Mesodermal cell (in vitro differentiated cells): ENCODE results near the gene LAMC1. TPM values are rescaled to one million over a fixed set of nuclear protein-coding genes. Genes with fewer than 3 reads are reported as not detected.

ENCODE experiments used
- H3K27ac ChIP-seq: 2 replicates; pipeline ENCODE4 v1.7.0; 2013; ENCODE audit warnings: mild to moderate bottlenecking, low read depth, low read length, moderate library complexity; ENCODE audit not compliant: severe bottlenecking
- H3K36me3 ChIP-seq: 2 replicates; pipeline ENCODE4 v1.7.1; 2013; ENCODE audit warnings: mild to moderate bottlenecking, low read length, moderate library complexity; ENCODE audit not compliant: control insufficient read depth, insufficient read depth
- H3K4me1 ChIP-seq: one replicate; pipeline ENCODE4 v1.7.1; 2013; ENCODE audit warnings: mild to moderate bottlenecking, low read length; ENCODE audit not compliant: insufficient read depth, control insufficient read depth, poor library complexity, severe bottlenecking
- H3K4me3 ChIP-seq: 2 replicates; pipeline ENCODE4 v1.7.0; 2013; ENCODE audit warnings: low read length, control low read depth, mild to moderate bottlenecking; ENCODE audit not compliant: insufficient read depth, poor library complexity, severe bottlenecking; ENCODE audit errors: extremely low read depth
- H3K9me3 ChIP-seq: 2 replicates; pipeline ENCODE4 v1.7.1; 2013; ENCODE audit warnings: mild to moderate bottlenecking, low read length, moderate library complexity; ENCODE audit not compliant: control insufficient read depth
- WGBS, 2 experiments: methylation state at CpG; one replicate each; pipeline ENCODE4 v1.1.5; 2013; ENCODE audit warnings: missing lambda C conversion rate in 2 of 2; ENCODE audit not compliant: insufficient coverage in 2 of 2; 5-methylcytosine and 5-hydroxymethylcytosine counted together
- polyA plus RNA-seq, 2 experiments: library from polyadenylated mRNA; stranded (reverse); fragments of 50-300 nt; gene quantifications; one replicate each; pipeline ENCODE4 v1.2.3, GENCODE V29; 2013

LAMC1 gene
- 179 TPM for polyA plus RNA-seq (2013, experiment 1 of 2)
- 184 TPM for polyA plus RNA-seq (2013, experiment 2 of 2)

DNA sequence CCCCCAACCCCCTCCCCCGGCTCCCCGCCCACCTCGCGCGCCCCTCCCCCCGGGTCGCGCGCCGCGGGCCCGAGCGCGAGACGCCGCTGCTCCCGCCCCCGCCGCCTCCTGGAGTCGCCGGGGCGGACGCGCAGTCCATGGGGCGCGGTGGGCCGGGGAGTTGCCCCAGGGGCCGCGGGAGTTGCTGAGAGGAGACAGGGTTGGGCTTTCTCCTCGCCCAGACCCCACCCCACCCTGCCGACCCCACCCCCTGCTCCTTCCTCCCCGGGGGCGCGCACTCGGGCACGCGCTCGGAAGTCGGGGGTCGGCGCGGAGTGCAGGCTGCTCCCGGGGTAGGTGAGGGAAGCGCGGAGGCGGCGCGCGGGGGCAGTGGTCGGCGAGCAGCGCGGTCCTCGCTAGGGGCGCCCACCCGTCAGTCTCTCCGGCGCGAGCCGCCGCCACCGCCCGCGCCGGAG is at the start of gene LAMC1:
TSS of gene LAMC1 (plus strand) at position 275 of the 455 bp plus-strand sequence. CDS start 297 bp downstream, outside the sequence.
- Histone ChIP-seq H3K4me1 (peaks cover 22% of the 10 kb centered on the region), H3K4me3 (peak within 1 kb of the TSS; percentile 87), H3K36me3 (no peaks in the 10 kb centered on the region), H3K9me3 (no peaks in the 10 kb centered on the region), H3K27ac (peak within 1 kb of the TSS; percentile 99)
- 0 to 1% methylated on average over 4 to 28 of the region's 65 CpGs for WGBS, 2 experiments

DNA sequence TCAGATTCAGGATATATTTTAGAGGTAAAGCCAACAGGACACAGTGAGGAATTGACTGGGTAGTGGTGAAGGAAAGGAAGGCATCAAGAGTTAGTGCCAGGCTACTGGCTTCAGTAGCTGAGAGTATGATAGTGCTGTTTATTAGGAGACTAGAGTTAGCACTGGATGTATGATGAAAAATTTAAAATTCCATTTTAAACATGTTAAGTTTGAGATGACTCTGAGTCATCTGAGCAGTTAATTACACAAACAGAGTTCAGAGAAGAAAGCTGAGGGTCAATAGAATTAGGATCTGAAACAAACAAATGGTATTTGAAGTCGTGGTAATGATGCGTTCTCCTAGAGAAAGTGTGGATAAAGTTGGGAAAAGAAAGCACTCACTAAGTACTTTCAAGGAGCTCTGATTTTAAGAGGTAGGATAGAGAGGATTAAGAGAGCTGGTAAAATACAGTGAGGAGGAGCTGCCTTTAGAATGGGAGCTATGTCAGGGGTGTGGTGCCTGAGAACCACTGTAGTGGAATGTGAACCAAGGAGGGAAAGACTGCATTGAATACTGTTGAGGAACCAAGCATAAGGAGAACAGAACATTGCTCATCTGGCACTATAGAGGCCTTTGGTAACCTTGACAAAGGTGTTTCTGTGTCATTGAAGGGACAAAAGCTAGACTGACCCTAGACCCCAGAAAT is 48.6 kb upstream of the LAMC1 start:
- Histone ChIP-seq H3K4me1 (no peaks in the 10 kb centered on the region), H3K27ac (no peak overlapping the region), H3K36me3 (no peaks in the 10 kb centered on the region), H3K4me3 (no peak overlapping the region), H3K9me3 (no peaks in the 10 kb centered on the region)
- whole genome bisulfite sequencing, 2 experiments: 91 to 92% methylated on average over 2 of the region's 2 CpGs

DNA sequence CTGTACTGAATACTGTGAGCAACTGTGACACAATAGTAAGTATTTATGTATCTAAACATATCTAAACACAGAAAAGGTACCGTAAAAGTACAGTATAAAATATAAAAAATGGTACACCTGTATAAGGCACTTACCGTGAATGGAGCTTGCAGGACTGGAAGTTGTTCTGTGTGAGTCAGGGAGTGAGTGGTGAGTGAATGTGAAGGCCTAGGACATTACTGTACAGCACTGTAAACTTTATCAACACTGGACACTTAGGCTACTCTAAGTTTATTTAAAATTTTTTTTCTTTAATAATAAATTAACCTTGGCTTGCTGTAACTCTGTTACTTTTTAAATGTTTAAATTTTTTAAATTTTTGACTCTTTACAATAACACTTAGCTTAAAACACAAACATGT is 45.7 kb upstream of the LAMC1 start:
- Histone ChIP-seq H3K36me3 (no peaks in the 10 kb centered on the region), H3K4me1 (no peaks in the 10 kb centered on the region), H3K4me3 (no peak overlapping the region), H3K9me3 (no peaks in the 10 kb centered on the region), H3K27ac (no peak overlapping the region)
- no CpG with 5 or more reads among the region's 2 CpGs for WGBS, 2 experiments

DNA sequence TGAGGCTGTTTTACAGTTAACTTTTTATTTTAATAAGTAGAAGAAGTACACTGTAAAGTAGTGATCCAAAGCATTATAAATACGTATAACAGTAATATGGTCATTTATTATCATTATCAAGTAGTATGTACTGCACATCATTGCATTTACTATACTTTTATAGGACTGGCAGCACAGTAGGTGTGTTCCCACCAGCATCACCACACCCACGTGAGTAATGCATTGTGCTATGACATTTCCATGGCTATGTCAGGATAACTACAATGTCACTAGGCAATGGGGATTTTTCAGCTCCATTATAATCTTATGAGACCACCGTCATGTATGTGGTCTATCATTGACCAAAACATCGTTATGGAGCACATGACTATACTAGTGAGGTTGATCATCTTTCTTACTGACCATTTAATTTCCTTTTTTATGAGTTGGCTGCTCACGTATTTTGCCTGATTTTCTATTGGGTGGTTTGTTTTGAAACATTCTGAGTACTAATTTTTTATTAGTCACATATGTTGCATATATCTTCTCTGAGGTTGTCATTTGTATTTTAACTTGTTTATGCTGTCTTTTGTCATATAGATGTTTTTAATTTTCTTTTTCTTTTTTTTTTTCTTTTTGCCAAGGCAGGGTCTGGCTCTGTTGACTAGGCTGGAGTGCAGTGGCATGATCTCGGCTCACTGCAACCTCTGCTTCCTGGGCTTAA is 44.9 kb upstream of the LAMC1 start:
- H3K4me1 ChIP-seq: no peaks in the 10 kb centered on the region
- 83 to 100% methylated on average over 1 to 2 of the region's 6 CpGs for WGBS, 2 experiments
- no peak overlapping the region for H3K27ac ChIP-seq
- H3K4me3 ChIP-seq: no peak overlapping the region
- no peaks in the 10 kb centered on the region for H3K36me3 ChIP-seq
- H3K9me3 ChIP-seq: no peaks in the 10 kb centered on the region

DNA sequence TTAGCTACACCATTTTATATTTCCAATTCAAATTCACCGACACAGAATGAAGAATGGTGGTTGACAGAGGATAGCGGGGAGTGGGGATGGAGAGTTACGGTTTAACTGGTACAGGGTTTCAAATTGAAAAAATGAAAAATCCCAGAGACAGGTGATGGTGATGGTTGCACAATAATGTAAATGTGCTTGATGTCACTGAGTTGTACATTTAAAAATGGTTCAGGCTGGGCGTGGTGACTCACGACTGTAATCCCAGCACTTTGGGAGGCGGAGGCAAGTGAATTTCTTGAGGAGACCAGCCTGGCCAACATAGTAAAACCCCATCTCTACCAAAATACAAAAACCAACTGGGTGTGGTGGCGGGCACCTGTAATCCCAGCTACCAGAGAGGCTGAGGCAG is 39.1 kb upstream of the LAMC1 start:
- H3K4me1 ChIP-seq: no peaks in the 10 kb centered on the region
- H3K27ac ChIP-seq: no peak overlapping the region
- H3K9me3 ChIP-seq: no peaks in the 10 kb centered on the region
- 80 to 93% methylated on average over 1 to 6 of the region's 7 CpGs for WGBS, 2 experiments
- no peaks in the 10 kb centered on the region for H3K36me3 ChIP-seq
- no peak overlapping the region for H3K4me3 ChIP-seq

DNA sequence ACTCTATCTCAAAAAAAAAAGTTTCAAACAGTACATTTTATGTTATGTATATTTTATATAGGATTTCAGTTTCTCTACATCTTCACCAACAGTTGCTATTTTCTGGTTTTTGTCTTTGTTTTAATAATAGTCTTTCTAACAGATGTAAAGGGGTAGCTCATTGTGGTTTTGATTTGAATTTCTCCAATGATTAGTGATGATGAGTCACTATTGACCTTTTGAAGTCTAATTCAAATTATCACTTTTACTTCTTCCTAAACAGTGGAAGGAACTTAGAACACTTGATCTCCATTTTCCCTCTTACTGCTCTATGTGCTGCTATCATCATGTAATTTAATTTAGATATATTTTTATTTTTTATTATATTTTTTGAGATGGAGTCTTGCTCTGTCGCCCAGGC is 38.6 kb upstream of the LAMC1 start:
- no CpG with 5 or more reads among the region's 1 CpG for WGBS, 2 experiments
- H3K9me3 ChIP-seq: no peaks in the 10 kb centered on the region
- no peak overlapping the region for H3K4me3 ChIP-seq
- no peaks in the 10 kb centered on the region for H3K36me3 ChIP-seq
- no peaks in the 10 kb centered on the region for H3K4me1 ChIP-seq
- H3K27ac ChIP-seq: no peak overlapping the region

DNA sequence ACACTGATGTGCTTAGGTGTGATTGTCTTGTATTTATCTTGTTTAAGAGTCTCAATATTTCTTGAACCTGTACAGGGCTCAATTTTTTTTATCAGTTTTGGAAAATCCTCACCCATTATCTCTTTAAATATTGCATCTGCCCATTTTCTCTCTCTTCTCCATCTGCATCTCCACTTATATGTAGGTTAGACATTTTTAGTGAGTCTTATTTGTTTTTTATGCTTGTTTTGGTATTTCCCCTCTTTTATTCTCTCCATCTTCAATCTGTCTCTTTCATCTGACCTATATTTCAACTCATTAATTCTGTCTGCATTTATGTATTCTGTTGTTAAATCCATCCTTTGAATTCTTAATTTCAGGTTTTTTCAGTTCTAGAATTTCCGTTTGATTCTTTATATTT is 37.3 kb upstream of the LAMC1 start:
- Histone ChIP-seq H3K36me3 (no peaks in the 10 kb centered on the region), H3K4me1 (no peaks in the 10 kb centered on the region), H3K27ac (no peak overlapping the region), H3K4me3 (no peak overlapping the region), H3K9me3 (no peaks in the 10 kb centered on the region)
- no CpG with 5 or more reads among the region's 1 CpG for WGBS, 2 experiments

DNA sequence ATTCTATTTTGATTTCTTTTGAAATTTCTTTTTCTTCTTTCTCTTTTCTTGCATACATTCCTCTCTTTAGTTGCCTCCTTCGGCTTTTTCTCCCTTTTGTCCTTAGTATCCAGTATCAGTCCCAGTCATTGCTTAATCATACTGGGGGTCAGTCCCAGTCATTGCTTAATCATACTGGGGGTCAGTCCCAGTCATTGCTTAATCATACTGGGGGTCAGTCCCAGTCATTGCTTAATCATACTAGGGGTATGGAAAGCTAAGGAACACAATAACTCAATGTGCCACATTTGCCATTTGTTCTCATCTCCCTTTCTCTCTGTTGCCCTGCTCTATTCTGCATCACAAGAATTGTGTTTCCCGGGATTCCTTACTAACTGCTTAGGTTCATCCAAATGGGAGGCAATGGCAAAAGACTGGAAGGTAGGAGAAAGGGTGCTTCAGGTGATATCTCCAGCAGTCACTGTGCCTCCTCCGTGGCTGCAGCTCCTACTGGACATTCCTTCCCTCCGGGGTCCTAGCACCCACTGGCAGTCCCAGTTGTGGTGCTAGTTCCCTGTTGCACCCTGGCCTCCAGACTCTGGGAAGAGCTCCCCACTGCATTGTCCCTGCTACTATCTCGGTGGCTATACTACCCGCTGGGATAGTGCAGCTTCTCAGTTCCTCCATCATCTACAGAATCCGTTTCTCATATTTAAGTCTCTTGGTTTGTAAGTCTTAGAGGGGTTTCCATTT is 32.6 kb upstream of the LAMC1 start:
- 68 to 74% methylated on average over 3 to 4 of the region's 7 CpGs for WGBS, 2 experiments
- Histone ChIP-seq H3K4me1 (no peaks in the 10 kb centered on the region), H3K27ac (no peak overlapping the region), H3K9me3 (no peaks in the 10 kb centered on the region), H3K4me3 (no peak overlapping the region), H3K36me3 (no peaks in the 10 kb centered on the region)

DNA sequence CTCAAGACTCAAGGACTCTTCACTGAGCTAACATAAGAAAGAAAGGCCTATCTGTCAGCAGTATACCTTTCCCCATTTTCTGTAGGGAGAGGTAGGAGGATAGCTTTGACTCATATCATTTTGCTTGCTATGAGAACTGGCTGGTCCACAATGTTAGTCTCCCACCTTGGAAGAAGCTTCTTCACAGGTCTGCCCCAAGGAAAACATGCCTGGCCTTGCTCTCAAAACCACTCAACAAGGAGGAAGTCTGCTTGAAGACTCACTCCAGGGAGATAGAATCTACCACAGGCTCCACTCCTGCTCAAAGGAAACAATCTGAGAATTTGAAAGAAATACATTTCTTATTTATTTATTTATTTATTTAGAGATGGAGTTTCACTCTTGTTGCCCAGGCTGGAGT is 29.5 kb upstream of the LAMC1 start:
- H3K27ac ChIP-seq: no peak overlapping the region
- no peak overlapping the region for H3K4me3 ChIP-seq
- no peaks in the 10 kb centered on the region for H3K9me3 ChIP-seq
- no peaks in the 10 kb centered on the region for H3K4me1 ChIP-seq
- no peaks in the 10 kb centered on the region for H3K36me3 ChIP-seq

DNA sequence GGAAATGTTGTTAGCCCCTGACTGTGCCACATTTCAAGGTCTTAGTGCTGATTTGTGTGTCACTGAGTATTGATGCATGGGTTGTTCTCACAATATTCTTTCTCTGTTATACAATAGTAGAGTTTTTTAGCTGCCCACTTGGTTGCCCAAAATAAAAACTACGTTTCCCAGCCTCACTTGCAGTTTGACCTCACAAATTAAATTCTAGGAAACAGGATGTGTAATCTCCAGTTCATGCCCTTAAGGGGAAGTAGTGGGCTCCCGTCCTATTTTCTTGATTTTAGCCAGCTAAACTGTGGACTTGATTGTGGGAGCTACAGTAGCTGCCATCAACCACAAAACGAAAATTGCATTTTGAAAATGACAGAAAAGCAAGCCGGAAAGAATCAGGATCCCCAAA is 27.3 kb upstream of the LAMC1 start:
- Histone ChIP-seq H3K9me3 (no peaks in the 10 kb centered on the region), H3K4me3 (no peak overlapping the region), H3K4me1 (no peaks in the 10 kb centered on the region), H3K27ac (no peak overlapping the region), H3K36me3 (no peaks in the 10 kb centered on the region)
- 58 to 70% methylated on average over 2 of the region's 4 CpGs for WGBS, 2 experiments
